Vagina (tissue), 2 donors: ENCODE data around the gene GABARAPL2. TPM values are rescaled to one million over a fixed set of nuclear protein-coding genes. Genes with fewer than 3 reads are reported as not detected.
A peak's percentile ranks its signal among the peaks of the same experiment; 100 is the strongest.

Experiments used
- DNase-seq, 2 donors: peaks; one replicate each; pipeline ENCODE4 v3.0.0-alpha.2; 2017; ENCODE audit errors: extremely low spot score in 2 of 2
- H3K27ac ChIP-seq: fragments of 200-600 bp; sonication (generic); one replicate; pipeline ENCODE4 v1.5.1; 2019
- H3K27me3 ChIP-seq: fragments of 200-600 bp; sonication (generic); one replicate; pipeline ENCODE4 v1.5.1; 2019
- H3K36me3 ChIP-seq, 2 donors: fragments of 200-600 bp; sonication (generic); one replicate each; pipeline ENCODE4 v1.5.1; 2017 to 2019
- H3K4me1 ChIP-seq: fragments of 200-600 bp; sonication (generic); one replicate; pipeline ENCODE4 v1.5.1; 2019
- H3K4me3 ChIP-seq, 2 donors: fragments of 200-600 bp; sonication (generic); 1 replicate in 1 of 2; 2 replicates in 1 of 2; pipeline ENCODE4 v1.5.1; 2016 to 2019
- H3K9me3 ChIP-seq: fragments of 200-600 bp; sonication (generic); one replicate; pipeline ENCODE4 v1.5.1; 2019
- CTCF ChIP-seq, 3 experiments: fragments of 450-650 bp in 2 of 3; fragments of 200-600 bp in 1 of 3; sonication (generic) in 1 of 3; IDR thresholded peaks; one replicate each; pipeline ENCODE4 v1.5.1; 2017 to 2019; ENCODE audit warnings: antibody characterized with exemption in 3 of 3, mild to moderate bottlenecking in 2 of 3, moderate library complexity in 2 of 3
- POLR2A ChIP-seq, 2 donors: fragments of 450-650 bp; IDR thresholded peaks; one replicate each; pipeline ENCODE4 v1.6.1; 2017; ENCODE audit warnings: antibody characterized with exemption in 2 of 2, mild to moderate bottlenecking in 2 of 2, moderate library complexity in 2 of 2
- POLR2AphosphoS5 ChIP-seq, 2 donors: sonication (generic); formaldehyde crosslinking; IDR thresholded peaks; one replicate each; pipeline ENCODE4 v1.9.0; 2017; ENCODE audit warnings: antibody characterized with exemption in 2 of 2, mild to moderate bottlenecking in 2 of 2, low read depth in 1 of 2; ENCODE audit not compliant: insufficient read depth in 1 of 2
- intact Hi-C: fragments of 100-400 bp; cut with DNase I; formaldehyde crosslinking; loops from one replicate; pipeline ENCODE4 v1.15.1; 2023
- total RNA-seq: library from RNA; depleted of rRNA; stranded (reverse); fragments of >200 nt; gene quantifications from one replicate; pipeline ENCODE4 v1.2.3, GENCODE V29; 2016

GABARAPL2 gene
- total RNA-seq, 1 donor from 2014 or later, result 86.4 TPM

GRCh38 chr16:75565640-75566039 is 539 bp upstream of the GABARAPL2 start:
- Histone ChIP-seq H3K4me1 (peaks cover 43% of the 10 kb centered on the region), H3K27ac (peak overlapping the region; percentile 80), H3K36me3 (peaks cover 0 to 24% of the 10 kb centered on the region in 2 donors), H3K4me3 (peak overlapping the region; percentile 80 to 94), H3K27me3 (no peaks in the 10 kb centered on the region), H3K9me3 (no peaks in the 10 kb centered on the region)
- intact Hi-C loops, result loop anchor here (5.0 kb wide), 1 partner anchor 57 kb away; the partner anchor contains the start of gene ADAT1
- DNase-seq, result no peak
- TF ChIP-seq POLR2A (IDR thresholded peaks at IDR 0.05) (no peak), POLR2AphosphoS5 (IDR thresholded peaks at IDR 0.05; ENCODE audit: insufficient read depth in 1 of 2, low read depth in 1 of 2) (no peak), CTCF (IDR thresholded peaks at IDR 0.05) (no peak)

GRCh38 chr16:75566758-75567255 is 628 bp downstream of the GABARAPL2 start:
- peaks cover 0 to 33% of the 10 kb centered on the region in 2 donors for H3K36me3 ChIP-seq
- intact Hi-C loops, result loop anchor here (5.0 kb wide), 1 partner anchor 55 kb away; the partner anchor contains the start of gene ADAT1
- no peaks in the 10 kb centered on the region for H3K27me3 ChIP-seq
- peak overlapping the region; percentile 80 to 94 for H3K4me3 ChIP-seq
- no peak for TF ChIP-seq POLR2A (IDR thresholded peaks at IDR 0.05)
- TF ChIP-seq CTCF (IDR thresholded peaks at IDR 0.05), result no peak
- no peak for TF ChIP-seq POLR2AphosphoS5 (IDR thresholded peaks at IDR 0.05; ENCODE audit: insufficient read depth in 1 of 2, low read depth in 1 of 2)
- H3K9me3 ChIP-seq, result no peaks in the 10 kb centered on the region
- peaks cover 43% of the 10 kb centered on the region for H3K4me1 ChIP-seq
- H3K27ac ChIP-seq, result peak overlapping the region; percentile 80
- no peak for DNase-seq

DNA sequence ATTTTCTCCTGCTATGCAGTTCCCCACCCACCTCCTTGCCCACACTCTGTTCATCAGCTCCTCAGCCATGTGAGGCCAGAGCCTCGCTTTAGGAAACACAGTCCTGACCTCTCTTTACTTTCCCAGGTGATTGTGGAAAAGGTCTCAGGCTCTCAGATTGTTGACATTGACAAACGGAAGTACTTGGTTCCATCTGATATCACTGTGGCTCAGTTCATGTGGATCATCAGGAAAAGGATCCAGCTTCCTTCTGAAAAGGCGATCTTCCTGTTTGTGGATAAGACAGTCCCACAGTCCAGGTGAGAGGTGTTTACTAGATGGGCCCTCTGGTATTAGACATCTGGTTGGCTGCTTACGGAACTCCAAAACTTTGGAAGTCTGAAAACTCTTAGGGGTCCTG is 1.7 kb downstream of the GABARAPL2 start:
- Histone ChIP-seq H3K27ac (no peak overlapping the region), H3K9me3 (no peaks in the 10 kb centered on the region), H3K27me3 (no peaks in the 10 kb centered on the region), H3K4me3 (peak overlapping the region in 1 of 2 donors; percentile 80), H3K36me3 (peaks cover 0 to 44% of the 10 kb centered on the region in 2 donors), H3K4me1 (peaks cover 46% of the 10 kb centered on the region)
- no peak for DNase-seq
- TF ChIP-seq POLR2AphosphoS5 (IDR thresholded peaks at IDR 0.05; ENCODE audit: insufficient read depth in 1 of 2, low read depth in 1 of 2), result no peak
- no peak for TF ChIP-seq CTCF (IDR thresholded peaks at IDR 0.05)
- TF ChIP-seq POLR2A (IDR thresholded peaks at IDR 0.05), result no peak
- intact Hi-C loops, result loop anchor here (5.0 kb wide), 1 partner anchor 54 kb away; the partner anchor contains the start of gene ADAT1

DNA sequence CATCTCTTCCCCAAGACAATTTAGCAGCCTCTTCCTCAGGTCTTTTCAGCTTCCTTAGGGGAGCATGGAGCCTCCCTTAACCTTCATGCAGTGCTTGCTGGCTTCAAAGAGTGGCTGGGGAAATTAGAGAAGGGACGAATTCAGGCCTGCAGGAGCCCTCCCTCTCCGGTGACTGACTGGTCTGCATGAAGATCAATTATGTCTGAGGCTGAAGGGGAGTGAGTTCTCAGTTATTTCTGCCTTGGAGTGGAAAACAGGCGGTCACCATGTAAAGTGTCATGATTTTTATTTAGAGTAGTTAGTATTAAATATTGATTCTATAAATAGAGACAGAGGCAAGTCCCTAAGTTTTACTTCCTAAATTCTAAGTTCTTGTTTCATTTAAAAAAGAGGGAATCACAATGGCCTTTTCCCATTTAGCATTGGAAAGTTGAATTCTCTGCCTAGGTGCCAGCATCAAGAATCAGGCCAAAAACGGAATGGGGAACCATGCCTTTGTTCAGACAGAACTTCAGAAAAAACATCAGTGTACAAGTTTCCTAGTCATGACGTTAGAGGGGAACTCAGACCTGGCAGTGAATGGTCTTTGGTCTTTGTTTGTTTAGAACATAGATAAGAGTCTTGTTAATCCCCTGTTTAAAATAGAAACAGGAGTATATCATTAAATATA is 4.4 kb downstream of the GABARAPL2 start:
- H3K4me3 ChIP-seq, result no peak overlapping the region
- H3K4me1 ChIP-seq, result peaks cover 49% of the 10 kb centered on the region
- no peak overlapping the region for H3K27ac ChIP-seq
- no peaks in the 10 kb centered on the region for H3K9me3 ChIP-seq
- TF ChIP-seq POLR2A (IDR thresholded peaks at IDR 0.05) (no peak), CTCF (IDR thresholded peaks at IDR 0.05) (no peak)
- H3K27me3 ChIP-seq, result no peaks in the 10 kb centered on the region
- intact Hi-C loops, result no loop called here
- peaks cover 0 to 63% of the 10 kb centered on the region in 2 donors for H3K36me3 ChIP-seq
- DNase-seq, result no peak
